RWPE2 (cell line): ENCODE measurements around the gene ARL5B.

ENCODE experiments used
- ATAC-seq: fragments of 200-7000 bp; cut with Tn5 transposase; 3 replicates; pipeline ENCODE4 v1.9.1; 2021; ENCODE audit warnings: low read depth
- DNase-seq: peaks from one replicate; pipeline ENCODE4 v3.0.0-alpha.2; 2020; ENCODE audit warnings: low spot score
- H3K27ac ChIP-seq: fragments of 450-650 bp; 2 replicates; pipeline ENCODE4 v1.5.1; 2017; ENCODE audit warnings: mild to moderate bottlenecking; ENCODE audit not compliant: poor library complexity, severe bottlenecking
- H3K27me3 ChIP-seq: fragments of 250-450 bp; sonication (Bioruptor Pico); 2 replicates; pipeline ENCODE4 v1.5.1; 2021; ENCODE audit warnings: mild to moderate bottlenecking, moderate library complexity; ENCODE audit not compliant: insufficient read depth, poor library complexity, severe bottlenecking
- H3K36me3 ChIP-seq: fragments of 250-450 bp; sonication (Bioruptor Pico); 2 replicates; pipeline ENCODE4 v1.5.1; 2020; ENCODE audit warnings: low read depth, mild to moderate bottlenecking, moderate library complexity
- H3K4me1 ChIP-seq: fragments of 250-450 bp; sonication (Bioruptor Pico); 2 replicates; pipeline ENCODE4 v1.5.1; 2021; ENCODE audit warnings: mild to moderate bottlenecking, moderate library complexity; ENCODE audit not compliant: insufficient read depth, poor library complexity, severe bottlenecking
- H3K4me3 ChIP-seq: fragments of 250-450 bp; sonication (Bioruptor Pico); 2 replicates; pipeline ENCODE4 v1.5.1; 2021; ENCODE audit warnings: mild to moderate bottlenecking, moderate library complexity; ENCODE audit not compliant: severe bottlenecking
- H3K9me3 ChIP-seq: fragments of 250-450 bp; sonication (Bioruptor Pico); 2 replicates; pipeline ENCODE4 v1.5.1; 2021; ENCODE audit warnings: mild to moderate bottlenecking, moderate library complexity; ENCODE audit not compliant: severe bottlenecking
- TF ChIP-seq, protein P1 (sequence below): fragments of 450-650 bp; IDR thresholded peaks from one replicate; pipeline ENCODE4 v1.5.1; 2017; ENCODE audit warnings: mild to moderate bottlenecking, moderate library complexity; ENCODE audit not compliant: poor library complexity, severe bottlenecking

ARL5B gene

DNA sequence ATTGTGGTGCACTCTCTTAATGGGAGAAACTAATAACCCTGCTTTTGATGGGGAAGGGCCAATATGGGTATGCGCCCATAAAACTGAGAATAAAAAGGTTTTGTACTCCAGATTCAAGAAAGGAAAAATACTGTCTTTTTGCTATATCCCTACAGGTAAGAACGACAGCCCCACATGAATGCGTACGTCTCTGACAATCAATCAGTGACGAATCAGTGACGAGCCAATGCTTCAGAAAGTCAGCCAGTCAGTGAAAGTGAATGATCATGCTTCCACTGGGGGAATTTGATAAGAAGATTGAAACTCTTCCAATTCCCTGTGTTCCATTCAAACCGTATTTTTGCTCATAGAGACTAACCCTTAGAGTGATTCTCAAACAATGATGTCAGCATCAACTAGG, 26.3 kb downstream of the ARL5B start:
- no peaks in the 10 kb centered on the region for H3K27me3 ChIP-seq
- ATAC-seq (no peak), DNase-seq (no peak)
- H3K9me3 ChIP-seq, result no peaks in the 10 kb centered on the region
- TF ChIP-seq, protein P1, sequence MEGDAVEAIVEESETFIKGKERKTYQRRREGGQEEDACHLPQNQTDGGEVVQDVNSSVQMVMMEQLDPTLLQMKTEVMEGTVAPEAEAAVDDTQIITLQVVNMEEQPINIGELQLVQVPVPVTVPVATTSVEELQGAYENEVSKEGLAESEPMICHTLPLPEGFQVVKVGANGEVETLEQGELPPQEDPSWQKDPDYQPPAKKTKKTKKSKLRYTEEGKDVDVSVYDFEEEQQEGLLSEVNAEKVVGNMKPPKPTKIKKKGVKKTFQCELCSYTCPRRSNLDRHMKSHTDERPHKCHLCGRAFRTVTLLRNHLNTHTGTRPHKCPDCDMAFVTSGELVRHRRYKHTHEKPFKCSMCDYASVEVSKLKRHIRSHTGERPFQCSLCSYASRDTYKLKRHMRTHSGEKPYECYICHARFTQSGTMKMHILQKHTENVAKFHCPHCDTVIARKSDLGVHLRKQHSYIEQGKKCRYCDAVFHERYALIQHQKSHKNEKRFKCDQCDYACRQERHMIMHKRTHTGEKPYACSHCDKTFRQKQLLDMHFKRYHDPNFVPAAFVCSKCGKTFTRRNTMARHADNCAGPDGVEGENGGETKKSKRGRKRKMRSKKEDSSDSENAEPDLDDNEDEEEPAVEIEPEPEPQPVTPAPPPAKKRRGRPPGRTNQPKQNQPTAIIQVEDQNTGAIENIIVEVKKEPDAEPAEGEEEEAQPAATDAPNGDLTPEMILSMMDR, result no peak
- peaks cover 4% of the 10 kb centered on the region; the same call in 1 of the 2 replicates for H3K36me3 ChIP-seq
- H3K27ac ChIP-seq, result no peak overlapping the region
- H3K4me1 ChIP-seq, result peaks cover 37% of the 10 kb centered on the region
- H3K4me3 ChIP-seq, result no peak overlapping the region

DNA sequence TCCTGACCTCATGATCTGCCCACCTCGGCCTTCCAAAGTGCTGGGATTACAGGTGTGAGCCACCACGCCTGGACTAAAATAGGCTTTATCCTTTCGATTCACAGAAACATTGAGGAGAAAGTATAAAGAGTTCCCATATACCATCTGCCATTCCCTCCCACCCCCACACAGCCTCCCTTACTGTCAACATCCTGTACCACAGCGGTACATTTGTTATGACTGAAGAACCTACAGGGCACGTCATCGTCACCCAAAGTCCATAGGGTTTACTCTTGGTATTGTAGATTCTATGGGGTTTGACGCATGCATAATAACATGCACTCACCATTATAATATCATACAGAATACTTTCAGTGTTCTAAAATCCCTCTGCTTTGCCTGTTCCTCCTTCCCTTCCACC, 28.0 kb downstream of the ARL5B start:
- ATAC-seq, result no peak
- DNase-seq, result no peak
- H3K4me1 ChIP-seq, result peaks cover 21% of the 10 kb centered on the region
- TF ChIP-seq, protein P1, result no peak
- no peak overlapping the region for H3K4me3 ChIP-seq
- no peaks in the 10 kb centered on the region for H3K9me3 ChIP-seq
- no peak overlapping the region for H3K27ac ChIP-seq
- H3K27me3 ChIP-seq, result no peaks in the 10 kb centered on the region
- H3K36me3 ChIP-seq, result no peaks in the 10 kb centered on the region

DNA sequence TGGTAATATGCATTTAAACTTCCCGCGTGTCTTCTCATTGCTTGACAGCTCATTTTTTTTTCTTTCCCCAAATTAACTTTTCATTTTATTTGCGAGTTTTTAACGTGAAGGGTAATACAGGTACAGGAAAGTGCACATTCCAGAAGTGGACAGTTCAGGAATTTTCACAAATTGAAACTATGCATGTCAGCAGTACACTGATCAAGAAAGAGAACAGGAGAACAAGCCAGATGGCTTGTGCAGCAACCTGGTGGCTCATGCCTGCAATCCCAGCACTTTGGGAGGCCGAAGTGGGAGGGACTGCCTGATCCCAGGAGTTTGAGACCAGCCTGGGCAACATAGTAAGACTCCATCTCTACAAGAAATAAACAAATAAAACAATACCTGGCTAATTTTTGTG, 28.5 kb downstream of the ARL5B start:
- DNase-seq (no peak), ATAC-seq (no peak)
- Histone ChIP-seq H3K27ac (no peak overlapping the region), H3K27me3 (no peaks in the 10 kb centered on the region), H3K4me1 (peaks cover 16% of the 10 kb centered on the region), H3K36me3 (no peaks in the 10 kb centered on the region), H3K9me3 (no peaks in the 10 kb centered on the region), H3K4me3 (no peak overlapping the region)
- TF ChIP-seq, protein P1, result no peak

DNA sequence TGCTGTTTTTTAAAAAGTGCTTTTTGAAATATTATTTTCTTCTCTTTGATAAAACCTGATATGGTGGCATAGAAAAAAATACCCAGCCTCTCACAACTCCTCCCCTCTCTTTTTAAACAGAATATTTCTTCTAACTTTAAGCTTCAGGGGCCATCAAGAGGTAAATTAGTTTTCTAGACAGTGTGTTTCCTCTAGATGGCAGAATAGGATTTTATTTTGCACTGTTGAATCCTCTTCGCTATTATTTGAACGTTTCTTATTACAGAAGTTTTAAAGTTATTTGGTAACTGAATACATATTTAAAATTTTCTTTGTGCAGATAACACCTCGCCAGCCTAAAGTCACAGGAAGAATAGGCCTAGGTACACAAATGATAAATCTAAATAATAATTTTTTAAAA, 30.3 kb downstream of the ARL5B start:
- Histone ChIP-seq H3K27ac (no peak overlapping the region), H3K9me3 (no peaks in the 10 kb centered on the region), H3K4me1 (peaks cover 3% of the 10 kb centered on the region), H3K4me3 (no peak overlapping the region), H3K27me3 (no peaks in the 10 kb centered on the region), H3K36me3 (no peaks in the 10 kb centered on the region)
- no peak for DNase-seq
- TF ChIP-seq, protein P1, result peak; percentile 77
- peak; percentile 66; the same call in 2 of the 3 replicates for ATAC-seq

DNA sequence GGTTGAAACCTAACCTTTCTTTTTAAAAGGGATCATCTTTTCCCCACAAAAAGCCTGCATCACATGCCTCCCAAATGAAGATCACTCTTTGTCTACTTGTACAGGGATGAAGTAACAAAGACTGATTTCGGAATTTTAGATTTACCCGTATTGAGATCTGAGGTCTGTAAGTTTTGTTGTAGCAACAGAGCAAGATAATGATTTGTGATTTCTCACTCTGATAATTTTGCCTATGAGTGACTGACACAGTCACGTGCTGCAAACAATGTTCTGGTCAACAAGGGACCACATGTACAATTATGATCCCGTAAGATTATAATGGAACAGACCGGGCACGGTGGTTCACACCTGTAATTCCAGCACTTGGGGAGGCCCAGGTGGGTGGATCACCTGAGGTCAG, 31.3 kb downstream of the ARL5B start:
- TF ChIP-seq, protein P1, result no peak
- H3K27me3 ChIP-seq, result no peaks in the 10 kb centered on the region
- ATAC-seq (no peak), DNase-seq (no peak)
- no peaks in the 10 kb centered on the region for H3K36me3 ChIP-seq
- H3K4me3 ChIP-seq, result no peak overlapping the region
- no peaks in the 10 kb centered on the region for H3K9me3 ChIP-seq
- no peak overlapping the region for H3K27ac ChIP-seq
- H3K4me1 ChIP-seq, result peaks cover 3% of the 10 kb centered on the region
